ENCODE results near the gene SPANXN2. TPM values are rescaled to one million over a fixed set of nuclear protein-coding genes. Genes with fewer than 3 reads are reported as not detected.

The SPANXN2 gene
- total and polyA plus RNA-seq, 2 of the 8 experiments (the other 6 are each of a cell fraction or from before 2014, with no cell fraction given) = not detected

DNA sequence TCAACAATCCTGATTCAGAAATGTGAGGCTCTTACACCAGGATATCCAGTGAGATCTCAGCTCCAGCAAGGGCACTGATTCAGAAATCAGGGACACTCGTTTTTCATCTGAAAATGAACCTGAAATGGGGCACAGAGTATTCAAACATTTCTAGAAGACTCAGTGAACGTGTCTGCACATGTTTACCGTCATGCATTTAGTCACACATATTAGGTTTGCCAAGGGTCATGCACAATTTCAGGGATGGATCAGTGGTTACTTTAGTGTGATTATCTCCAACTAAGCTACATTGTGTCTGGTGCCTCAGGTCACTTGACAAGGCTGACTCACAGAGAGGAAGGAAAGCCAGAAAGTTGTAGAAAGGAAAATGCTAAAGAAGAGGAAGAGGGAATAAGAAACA is 33.6 kb upstream of the SPANXN2 start (continued):
- TF ChIP-seq, protein P1, sequence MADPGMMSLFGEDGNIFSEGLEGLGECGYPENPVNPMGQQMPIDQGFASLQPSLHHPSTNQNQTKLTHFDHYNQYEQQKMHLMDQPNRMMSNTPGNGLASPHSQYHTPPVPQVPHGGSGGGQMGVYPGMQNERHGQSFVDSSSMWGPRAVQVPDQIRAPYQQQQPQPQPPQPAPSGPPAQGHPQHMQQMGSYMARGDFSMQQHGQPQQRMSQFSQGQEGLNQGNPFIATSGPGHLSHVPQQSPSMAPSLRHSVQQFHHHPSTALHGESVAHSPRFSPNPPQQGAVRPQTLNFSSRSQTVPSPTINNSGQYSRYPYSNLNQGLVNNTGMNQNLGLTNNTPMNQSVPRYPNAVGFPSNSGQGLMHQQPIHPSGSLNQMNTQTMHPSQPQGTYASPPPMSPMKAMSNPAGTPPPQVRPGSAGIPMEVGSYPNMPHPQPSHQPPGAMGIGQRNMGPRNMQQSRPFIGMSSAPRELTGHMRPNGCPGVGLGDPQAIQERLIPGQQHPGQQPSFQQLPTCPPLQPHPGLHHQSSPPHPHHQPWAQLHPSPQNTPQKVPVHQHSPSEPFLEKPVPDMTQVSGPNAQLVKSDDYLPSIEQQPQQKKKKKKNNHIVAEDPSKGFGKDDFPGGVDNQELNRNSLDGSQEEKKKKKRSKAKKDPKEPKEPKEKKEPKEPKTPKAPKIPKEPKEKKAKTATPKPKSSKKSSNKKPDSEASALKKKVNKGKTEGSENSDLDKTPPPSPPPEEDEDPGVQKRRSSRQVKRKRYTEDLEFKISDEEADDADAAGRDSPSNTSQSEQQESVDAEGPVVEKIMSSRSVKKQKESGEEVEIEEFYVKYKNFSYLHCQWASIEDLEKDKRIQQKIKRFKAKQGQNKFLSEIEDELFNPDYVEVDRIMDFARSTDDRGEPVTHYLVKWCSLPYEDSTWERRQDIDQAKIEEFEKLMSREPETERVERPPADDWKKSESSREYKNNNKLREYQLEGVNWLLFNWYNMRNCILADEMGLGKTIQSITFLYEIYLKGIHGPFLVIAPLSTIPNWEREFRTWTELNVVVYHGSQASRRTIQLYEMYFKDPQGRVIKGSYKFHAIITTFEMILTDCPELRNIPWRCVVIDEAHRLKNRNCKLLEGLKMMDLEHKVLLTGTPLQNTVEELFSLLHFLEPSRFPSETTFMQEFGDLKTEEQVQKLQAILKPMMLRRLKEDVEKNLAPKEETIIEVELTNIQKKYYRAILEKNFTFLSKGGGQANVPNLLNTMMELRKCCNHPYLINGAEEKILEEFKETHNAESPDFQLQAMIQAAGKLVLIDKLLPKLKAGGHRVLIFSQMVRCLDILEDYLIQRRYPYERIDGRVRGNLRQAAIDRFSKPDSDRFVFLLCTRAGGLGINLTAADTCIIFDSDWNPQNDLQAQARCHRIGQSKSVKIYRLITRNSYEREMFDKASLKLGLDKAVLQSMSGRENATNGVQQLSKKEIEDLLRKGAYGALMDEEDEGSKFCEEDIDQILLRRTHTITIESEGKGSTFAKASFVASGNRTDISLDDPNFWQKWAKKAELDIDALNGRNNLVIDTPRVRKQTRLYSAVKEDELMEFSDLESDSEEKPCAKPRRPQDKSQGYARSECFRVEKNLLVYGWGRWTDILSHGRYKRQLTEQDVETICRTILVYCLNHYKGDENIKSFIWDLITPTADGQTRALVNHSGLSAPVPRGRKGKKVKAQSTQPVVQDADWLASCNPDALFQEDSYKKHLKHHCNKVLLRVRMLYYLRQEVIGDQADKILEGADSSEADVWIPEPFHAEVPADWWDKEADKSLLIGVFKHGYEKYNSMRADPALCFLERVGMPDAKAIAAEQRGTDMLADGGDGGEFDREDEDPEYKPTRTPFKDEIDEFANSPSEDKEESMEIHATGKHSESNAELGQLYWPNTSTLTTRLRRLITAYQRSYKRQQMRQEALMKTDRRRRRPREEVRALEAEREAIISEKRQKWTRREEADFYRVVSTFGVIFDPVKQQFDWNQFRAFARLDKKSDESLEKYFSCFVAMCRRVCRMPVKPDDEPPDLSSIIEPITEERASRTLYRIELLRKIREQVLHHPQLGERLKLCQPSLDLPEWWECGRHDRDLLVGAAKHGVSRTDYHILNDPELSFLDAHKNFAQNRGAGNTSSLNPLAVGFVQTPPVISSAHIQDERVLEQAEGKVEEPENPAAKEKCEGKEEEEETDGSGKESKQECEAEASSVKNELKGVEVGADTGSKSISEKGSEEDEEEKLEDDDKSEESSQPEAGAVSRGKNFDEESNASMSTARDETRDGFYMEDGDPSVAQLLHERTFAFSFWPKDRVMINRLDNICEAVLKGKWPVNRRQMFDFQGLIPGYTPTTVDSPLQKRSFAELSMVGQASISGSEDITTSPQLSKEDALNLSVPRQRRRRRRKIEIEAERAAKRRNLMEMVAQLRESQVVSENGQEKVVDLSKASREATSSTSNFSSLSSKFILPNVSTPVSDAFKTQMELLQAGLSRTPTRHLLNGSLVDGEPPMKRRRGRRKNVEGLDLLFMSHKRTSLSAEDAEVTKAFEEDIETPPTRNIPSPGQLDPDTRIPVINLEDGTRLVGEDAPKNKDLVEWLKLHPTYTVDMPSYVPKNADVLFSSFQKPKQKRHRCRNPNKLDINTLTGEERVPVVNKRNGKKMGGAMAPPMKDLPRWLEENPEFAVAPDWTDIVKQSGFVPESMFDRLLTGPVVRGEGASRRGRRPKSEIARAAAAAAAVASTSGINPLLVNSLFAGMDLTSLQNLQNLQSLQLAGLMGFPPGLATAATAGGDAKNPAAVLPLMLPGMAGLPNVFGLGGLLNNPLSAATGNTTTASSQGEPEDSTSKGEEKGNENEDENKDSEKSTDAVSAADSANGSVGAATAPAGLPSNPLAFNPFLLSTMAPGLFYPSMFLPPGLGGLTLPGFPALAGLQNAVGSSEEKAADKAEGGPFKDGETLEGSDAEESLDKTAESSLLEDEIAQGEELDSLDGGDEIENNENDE (IDR thresholded peaks at IDR 0.05; ENCODE audit: insufficient replicate concordance, low read length) = no peak
- TF ChIP-seq SAP30 (IDR thresholded peaks at IDR 0.05; ENCODE audit: insufficient read depth, insufficient replicate concordance, low read length) (no peak), POU5F1 (IDR thresholded peaks at IDR 0.05; ENCODE audit: low read depth, low read length) (no peak), SIN3A (conservative IDR thresholded peaks at IDR 0.05 in 1 of 2, IDR thresholded peaks at IDR 0.05 in 1 of 2; ENCODE audit: low read depth in 1 of 2, low read length in 2 of 2) (no peak), HDAC2 (IDR thresholded peaks at IDR 0.05; ENCODE audit: borderline replicate concordance in 1 of 2, low read depth in 2 of 2, low read length in 2 of 2) (no peak), EZH2 (IDR thresholded peaks at IDR 0.05; ENCODE audit: low read depth, low read length, severe bottlenecking) (no peak), ASH2L (IDR thresholded peaks at IDR 0.05; ENCODE audit: low read length) (no peak), CHD1 (IDR thresholded peaks at IDR 0.05; ENCODE audit: low read depth, low read length) (no peak), POLR2A (IDR thresholded peaks at IDR 0.05; ENCODE audit: control extremely low read depth in 1 of 2, low read depth in 2 of 2, low read length in 2 of 2) (no peak), BACH1 (IDR thresholded peaks at IDR 0.05; ENCODE audit: low read length) (no peak)

Data from H1 (cell line).